Left renal pelvis (tissue), 4 donors: Measurements from ENCODE around the gene PLA2G15. TPM values are rescaled to one million over a fixed set of nuclear protein-coding genes. Genes with fewer than 3 reads are reported as not detected.

Experiments
- DNase-seq, 4 donors: peaks; one replicate each; pipeline ENCODE4 v3.0.0-alpha.2; 2013; ENCODE audit warnings: low read depth in 4 of 4, low spot score in 3 of 4
- polyA plus RNA-seq, 4 donors: library from polyadenylated mRNA; unstranded; fragments of 120-200 nt; gene quantifications; one replicate each; pipeline ENCODE4 v1.2.1, GENCODE V29; 2013; ENCODE audit not compliant: insufficient read length in 4 of 4

Gene PLA2G15
- polyA plus RNA-seq, 4 donors, result 19.0 to 27.4 (median 22.2) TPM

- DNase-seq, result no peak
These were observed 6.7 kb downstream of the PLA2G15 start for GRCh38 chr16:68251832-68252231.

- DNase-seq, result no peak
These were observed 7.2 kb downstream of the PLA2G15 start for GRCh38 chr16:68252383-68252782.

- no peak for DNase-seq
These were observed 8.5 kb downstream of the PLA2G15 start for GRCh38 chr16:68253721-68254120.

GRCh38 chr16:68255712-68256111, 10.5 kb downstream of the PLA2G15 start:
- DNase-seq, result no peak

- DNase-seq, result no peak
These were observed 12.2 kb downstream of the PLA2G15 start for GRCh38 chr16:68257251-68257905.

GRCh38 chr16:68257906-68258800, 13.0 kb downstream of the PLA2G15 start:
- DNase-seq, result peak in 1 of 4 donors; percentile 89

- no peak for DNase-seq
These were observed 14.0 kb downstream of the PLA2G15 start for GRCh38 chr16:68259007-68259825.

GRCh38 chr16:68263559-68264127, 18.5 kb downstream of the PLA2G15 start:
- no peak for DNase-seq

GRCh38 chr16:68264128-68265077, 19.2 kb downstream of the PLA2G15 start, which contains the start of gene SLC7A6:
Gene SLC7A6 (plus strand): TSS chr16:68264526. CDS start chr16:68274727, 10,201 bp downstream.
- no peak for DNase-seq

GRCh38 chr16:68265078-68265920, 20.1 kb downstream of the PLA2G15 start:
- no peak for DNase-seq

GRCh38 chr16:68267612-68268405, 22.6 kb downstream of the PLA2G15 start:
- DNase-seq, result no peak

GRCh38 chr16:68269793-68270192, 24.6 kb downstream of the PLA2G15 start:
- no peak for DNase-seq

- DNase-seq, result no peak
These were observed 25.2 kb downstream of the PLA2G15 start for GRCh38 chr16:68270353-68270752.

- no peak for DNase-seq
These were observed 27.5 kb downstream of the PLA2G15 start for GRCh38 chr16:68272507-68273209.

GRCh38 chr16:68273459-68273858, 28.3 kb downstream of the PLA2G15 start:
- DNase-seq, result no peak

GRCh38 chr16:68273896-68274295, 28.7 kb downstream of the PLA2G15 start:
- no peak for DNase-seq

- DNase-seq, result no peak
These were observed 29.3 kb downstream of the PLA2G15 start for GRCh38 chr16:68274441-68274840.
